AG09319 (cell line): ENCODE measurements around the gene KRT2.

Experiments
- DNase-seq: peaks from one replicate; pipeline ENCODE4 v3.0.0-alpha.2; 2010; ENCODE audit warnings: low read depth; ENCODE audit errors: extremely low read depth
- TF ChIP-seq, protein P1 (sequence below): IDR thresholded peaks from 2 replicates; pipeline ENCODE4 v1.5.1; 2011; ENCODE audit warnings: low read depth, mild to moderate bottlenecking, inconsistent platforms, low read length, moderate library complexity

Gene KRT2

DNA sequence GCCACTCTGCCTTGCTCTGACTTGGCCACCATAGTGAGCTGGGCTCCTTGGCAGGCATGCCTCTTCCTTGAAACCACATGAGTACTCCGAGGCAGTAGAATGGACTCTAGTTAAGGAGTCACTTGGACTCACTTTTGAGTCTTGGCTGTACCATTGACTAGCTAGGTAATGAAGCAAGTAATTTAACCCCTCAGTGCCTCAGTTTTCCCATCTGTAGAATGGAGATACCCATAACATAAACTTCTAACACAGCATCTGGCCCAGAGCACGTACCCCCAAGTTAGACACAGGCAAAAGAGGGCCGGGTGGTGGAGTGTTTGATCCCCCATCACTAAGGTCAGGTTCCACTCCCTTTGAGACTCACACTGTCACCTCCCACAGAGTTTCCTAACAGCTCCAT lies 43.0 kb upstream of the KRT2 start:
- TF ChIP-seq, protein P1, sequence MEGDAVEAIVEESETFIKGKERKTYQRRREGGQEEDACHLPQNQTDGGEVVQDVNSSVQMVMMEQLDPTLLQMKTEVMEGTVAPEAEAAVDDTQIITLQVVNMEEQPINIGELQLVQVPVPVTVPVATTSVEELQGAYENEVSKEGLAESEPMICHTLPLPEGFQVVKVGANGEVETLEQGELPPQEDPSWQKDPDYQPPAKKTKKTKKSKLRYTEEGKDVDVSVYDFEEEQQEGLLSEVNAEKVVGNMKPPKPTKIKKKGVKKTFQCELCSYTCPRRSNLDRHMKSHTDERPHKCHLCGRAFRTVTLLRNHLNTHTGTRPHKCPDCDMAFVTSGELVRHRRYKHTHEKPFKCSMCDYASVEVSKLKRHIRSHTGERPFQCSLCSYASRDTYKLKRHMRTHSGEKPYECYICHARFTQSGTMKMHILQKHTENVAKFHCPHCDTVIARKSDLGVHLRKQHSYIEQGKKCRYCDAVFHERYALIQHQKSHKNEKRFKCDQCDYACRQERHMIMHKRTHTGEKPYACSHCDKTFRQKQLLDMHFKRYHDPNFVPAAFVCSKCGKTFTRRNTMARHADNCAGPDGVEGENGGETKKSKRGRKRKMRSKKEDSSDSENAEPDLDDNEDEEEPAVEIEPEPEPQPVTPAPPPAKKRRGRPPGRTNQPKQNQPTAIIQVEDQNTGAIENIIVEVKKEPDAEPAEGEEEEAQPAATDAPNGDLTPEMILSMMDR, result no peak
- no peak for DNase-seq

DNA sequence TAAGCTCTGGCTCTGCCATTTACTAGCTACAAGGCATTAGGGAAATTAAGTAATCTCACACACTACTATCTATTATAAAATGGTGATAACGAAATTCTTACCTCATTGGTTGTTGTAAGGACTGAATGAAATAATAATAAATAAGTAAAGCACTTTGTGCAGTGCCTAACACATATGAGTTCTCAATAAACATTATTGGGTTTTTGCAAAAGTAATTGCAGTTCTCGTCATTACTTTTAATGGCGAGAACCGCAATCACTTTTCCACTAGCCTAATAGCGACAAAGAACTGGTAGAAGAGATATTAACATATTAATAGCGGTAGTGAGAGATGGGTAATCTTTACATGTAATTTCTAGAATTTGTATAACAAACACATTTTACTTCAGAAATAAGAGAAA lies 42.1 kb upstream of the KRT2 start:
- DNase-seq, result no peak
- TF ChIP-seq, protein P1, result no peak

DNA sequence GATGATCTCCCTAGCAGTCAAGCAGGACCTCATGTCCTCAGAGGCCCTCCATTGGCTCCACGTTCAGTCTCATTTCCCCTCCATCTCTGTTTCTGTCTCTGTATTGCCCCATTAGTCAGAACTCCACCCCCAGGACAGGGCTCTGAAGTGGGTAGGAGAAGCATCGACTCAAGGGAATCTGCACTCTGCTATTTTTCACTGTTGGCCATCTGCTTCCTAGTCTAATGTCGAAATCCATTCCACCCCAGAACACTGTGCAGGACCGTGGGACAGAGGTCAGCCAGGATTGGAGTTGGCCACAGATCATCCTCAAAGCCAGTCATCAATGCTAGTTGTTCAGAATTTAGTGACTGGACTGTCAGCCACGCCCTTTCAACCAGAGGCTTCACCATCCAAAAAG lies 41.2 kb upstream of the KRT2 start:
- TF ChIP-seq, protein P1, result no peak
- DNase-seq, result no peak

DNA sequence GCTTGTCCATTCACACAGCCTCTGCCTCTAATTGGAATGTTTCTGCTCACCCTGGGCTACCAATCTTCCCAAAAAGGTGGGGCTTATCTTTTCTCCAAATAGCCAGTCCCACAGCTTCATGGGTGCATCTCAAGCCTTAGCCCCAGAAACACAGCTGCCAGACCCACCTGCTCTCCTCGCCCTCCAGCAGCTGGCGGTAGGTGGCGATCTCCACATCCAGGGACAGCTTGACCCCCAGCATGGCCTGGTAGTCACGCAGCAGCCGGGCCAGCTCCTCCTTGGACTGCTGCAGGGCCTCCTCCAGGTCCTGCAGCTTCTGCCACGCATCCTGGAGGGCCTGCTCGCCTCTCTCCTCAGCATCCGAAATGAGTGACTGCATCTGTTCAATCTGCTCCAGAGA lies 40.2 kb upstream of the KRT2 start:
- DNase-seq, result no peak
- TF ChIP-seq, protein P1, result no peak

DNA sequence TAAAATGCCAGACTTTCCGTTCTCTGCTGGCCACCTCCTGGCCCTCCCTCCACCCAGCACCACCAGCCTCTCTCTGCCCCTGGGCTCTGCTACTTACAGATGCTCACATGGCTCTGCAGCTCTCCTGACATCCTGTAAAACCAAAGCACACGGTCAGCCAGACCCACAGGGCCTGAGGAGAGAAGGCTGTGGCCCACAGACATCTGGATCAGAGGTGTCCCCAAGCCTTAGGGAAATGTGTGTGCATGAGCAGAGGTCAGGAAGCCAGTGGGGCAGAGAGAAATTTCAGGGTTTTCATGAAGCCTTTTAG lies 39.8 kb upstream of the KRT2 start:
- DNase-seq, result no peak
- TF ChIP-seq, protein P1, result no peak

DNA sequence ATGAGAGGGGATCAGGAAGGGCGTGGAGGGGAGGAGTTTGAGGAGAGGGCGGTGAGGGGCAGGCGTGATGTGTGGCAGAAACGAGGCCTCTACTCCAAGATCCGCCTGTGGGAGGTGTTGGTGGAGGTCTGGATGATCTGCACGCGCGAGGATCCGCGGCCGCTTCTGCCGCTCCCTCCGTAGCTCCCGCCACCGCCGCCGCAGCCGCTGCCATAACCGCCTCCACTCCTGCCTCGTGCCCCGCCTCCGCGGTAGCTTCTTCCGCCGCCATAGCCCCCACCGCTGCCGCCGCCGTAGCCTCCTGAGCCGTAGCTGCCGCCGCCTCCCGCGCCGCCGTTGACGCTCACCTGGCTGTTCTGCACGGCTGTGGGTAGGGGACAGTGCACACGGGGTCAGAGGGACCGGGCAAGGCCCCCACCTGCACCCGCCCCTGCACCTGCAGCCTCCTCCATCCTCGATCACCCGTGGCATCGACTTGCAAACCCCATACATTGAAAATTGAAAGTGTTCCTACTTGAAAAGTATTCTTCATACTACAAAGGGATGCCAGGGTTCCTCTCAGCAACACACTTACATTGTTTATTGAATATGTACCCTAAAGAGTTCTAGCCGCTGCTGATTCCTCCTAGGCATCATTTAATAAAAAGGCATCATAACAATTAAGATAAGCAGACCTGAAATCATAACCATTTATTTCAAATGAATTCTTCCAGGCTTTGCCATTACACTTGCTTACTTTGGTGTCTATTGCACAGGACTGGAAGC lies 39.2 kb upstream of the KRT2 start:
- no peak for DNase-seq
- TF ChIP-seq, protein P1, result no peak

DNA sequence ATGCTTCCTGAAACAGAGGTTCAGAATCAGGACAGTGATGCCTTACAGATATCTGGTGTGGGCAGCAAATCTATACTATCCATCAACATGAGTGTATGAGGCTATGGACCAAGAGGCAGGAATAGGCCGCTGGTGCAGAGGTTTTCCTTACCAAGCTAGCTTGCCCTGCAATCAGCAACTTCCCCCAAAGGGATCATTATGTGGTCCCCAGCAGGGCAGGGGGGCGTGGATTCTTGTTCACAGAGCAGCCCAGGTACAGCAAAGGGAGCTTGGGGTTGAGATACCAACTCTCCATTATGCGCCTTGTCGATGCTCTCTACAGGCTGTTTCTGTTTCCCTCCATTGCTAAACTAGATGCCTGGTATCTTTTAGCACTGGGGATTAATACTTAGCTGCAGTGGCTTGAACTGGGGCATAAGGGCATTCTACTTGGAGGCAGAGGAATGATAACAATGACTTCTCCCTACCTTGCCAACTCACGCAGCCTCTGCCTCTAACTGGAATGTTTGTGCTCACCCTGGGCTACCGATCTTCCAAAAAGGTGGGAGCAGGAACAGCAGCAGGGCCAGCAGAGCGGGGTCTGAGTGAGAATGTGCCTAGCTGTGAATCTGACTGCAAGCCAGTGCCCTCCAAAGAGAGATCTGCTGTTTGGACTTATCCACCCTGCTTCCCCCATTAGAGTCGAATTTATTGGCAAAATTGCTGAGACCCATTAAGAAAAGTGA lies 38.5 kb upstream of the KRT2 start:
- TF ChIP-seq, protein P1, result no peak
- DNase-seq, result no peak
